Measurements from ENCODE around the gene ELMO1.

- TF ChIP-seq MAX (IDR thresholded peaks at IDR 0.05; ENCODE audit: low read depth, low read length) (no peak), POLR2A (IDR thresholded peaks at IDR 0.05; ENCODE audit: extremely low read depth, insufficient read length) (no peak), CTCF (IDR thresholded peaks at IDR 0.05; ENCODE audit: low read depth, low read length) (no peak)
These were observed 338.8 kb downstream of the ELMO1 start for GRCh38 chr7:37109843-37110242.

Measured in NB4 (cell line).